GM23338 (cell line): ENCODE results near the gene MTMR3. TPM values are rescaled to one million over a fixed set of nuclear protein-coding genes. Genes with fewer than 3 reads are reported as not detected.

Source experiments
- ATAC-seq: fragments of 200-7000 bp; cut with Tn5 transposase; 3 replicates; pipeline ENCODE4 v1.9.1; 2020
- DNase-seq: peaks from one replicate; pipeline ENCODE4 v3.0.0-alpha.2; 2015; ENCODE audit warnings: low spot score
- H2AFZ ChIP-seq: fragments of 200-600 bp; sonication (generic); 2 replicates; pipeline ENCODE4 v1.8.0; 2016; ENCODE audit warnings: antibody characterized with exemption, mild to moderate bottlenecking, moderate library complexity
- H3F3A ChIP-seq: fragments of 200-600 bp; sonication (generic); replicated peaks from 2 replicates; pipeline ENCODE4 v1.8.0; 2017; ENCODE audit warnings: antibody characterized with exemption, mixed run types, low read depth
- H3K27ac ChIP-seq: fragments of 200-600 bp; sonication (generic); 2 replicates; pipeline ENCODE4 v1.6.1; 2016; ENCODE audit warnings: low read depth
- H3K27me3 ChIP-seq: fragments of 200-600 bp; sonication (generic); 2 replicates; pipeline ENCODE4 v1.8.0; 2016; ENCODE audit warnings: mild to moderate bottlenecking, mixed run types, moderate library complexity; ENCODE audit not compliant: insufficient read depth
- H3K36me3 ChIP-seq: fragments of 200-600 bp; sonication (generic); 2 replicates; pipeline ENCODE4 v1.8.0; 2016; ENCODE audit warnings: mild to moderate bottlenecking; ENCODE audit not compliant: insufficient read depth
- H3K4me1 ChIP-seq: fragments of 200-600 bp; sonication (generic); 2 replicates; pipeline ENCODE4 v1.8.0; 2016; ENCODE audit warnings: mild to moderate bottlenecking, moderate library complexity; ENCODE audit not compliant: insufficient read depth
- H3K4me2 ChIP-seq: fragments of 200-600 bp; sonication (generic); 2 replicates; pipeline ENCODE4 v1.7.1; 2017; ENCODE audit warnings: mixed run types
- H3K4me3 ChIP-seq: fragments of 200-600 bp; sonication (generic); 2 replicates; pipeline ENCODE4 v1.6.1; 2016; ENCODE audit warnings: mixed run types
- H3K79me2 ChIP-seq: fragments of 200-600 bp; sonication (generic); replicated peaks from 2 replicates; pipeline ENCODE4 v1.8.0; 2017; ENCODE audit warnings: mild to moderate bottlenecking; ENCODE audit not compliant: insufficient read depth
- H3K9me2 ChIP-seq: fragments of 200-600 bp; sonication (generic); 2 replicates; pipeline ENCODE4 v1.8.0; 2017; ENCODE audit not compliant: insufficient read depth
- H4K20me1 ChIP-seq: fragments of 200-600 bp; sonication (generic); replicated peaks from 2 replicates; pipeline ENCODE4 v1.8.0; 2017; ENCODE audit warnings: mild to moderate bottlenecking; ENCODE audit not compliant: insufficient read depth
- H3K27ac Mint-ChIP-seq: 2 replicates; pipeline ENCODE4 v1.8.0; 2020; ENCODE audit warnings: inconsistent platforms, mild to moderate bottlenecking, moderate library complexity, mixed read lengths
- H3K27me3 Mint-ChIP-seq: 3 replicates; pipeline ENCODE4 v1.8.0; 2022; ENCODE audit warnings: low read depth, mild to moderate bottlenecking, moderate library complexity, mixed read lengths, inconsistent platforms; ENCODE audit not compliant: insufficient read depth, poor library complexity
- H3K36me3 Mint-ChIP-seq: 3 replicates; pipeline ENCODE4 v1.8.0; 2021; ENCODE audit warnings: low read depth, mild to moderate bottlenecking, inconsistent platforms, moderate library complexity, mixed read lengths
- H3K4me1 Mint-ChIP-seq: 3 replicates; pipeline ENCODE4 v1.8.0; 2020; ENCODE audit warnings: mild to moderate bottlenecking, inconsistent platforms, mixed read lengths
- H3K4me3 Mint-ChIP-seq: 3 replicates; pipeline ENCODE4 v1.8.0; 2021; ENCODE audit warnings: moderate library complexity, mild to moderate bottlenecking, inconsistent platforms, mixed read lengths
- H3K9me3 Mint-ChIP-seq: 3 replicates; pipeline ENCODE4 v1.8.0; 2020; ENCODE audit warnings: moderate library complexity, mild to moderate bottlenecking, inconsistent platforms, mixed read lengths
- CREB1 ChIP-seq: fragments of 250-450 bp; sonication (Bioruptor Pico); IDR thresholded peaks from 2 replicates; pipeline ENCODE4 v1.5.0; 2020; ENCODE audit warnings: low read depth, mild to moderate bottlenecking, moderate library complexity
- EZH2phosphoT487 ChIP-seq: fragments of 200-600 bp; sonication (generic); IDR thresholded peaks from one replicate; pipeline ENCODE4 v1.8.1; 2018; ENCODE audit warnings: antibody characterized with exemption; ENCODE audit not compliant: unreplicated experiment
- NANOG ChIP-seq: IDR thresholded peaks from 2 replicates; pipeline ENCODE4 v1.6.1; 2016; ENCODE audit warnings: antibody characterized with exemption, borderline replicate concordance
- POLR2AphosphoS5 ChIP-seq: IDR thresholded peaks from 2 replicates; pipeline ENCODE4 v1.6.1; 2016; ENCODE audit warnings: antibody characterized with exemption, low read depth
- REST ChIP-seq: IDR thresholded peaks from one replicate; pipeline ENCODE4 v1.6.1; 2018; ENCODE audit warnings: antibody characterized with exemption; ENCODE audit not compliant: unreplicated experiment
- STAT1 ChIP-seq: IDR thresholded peaks from one replicate; pipeline ENCODE4 v1.6.1; 2016; ENCODE audit warnings: antibody characterized with exemption; ENCODE audit not compliant: unreplicated experiment
- ZNF114 ChIP-seq: fragments of 250-450 bp; sonication (Bioruptor Pico); IDR thresholded peaks from 2 replicates; pipeline ENCODE4 v1.5.0; 2020; ENCODE audit warnings: mild to moderate bottlenecking, moderate library complexity
- ZNF331 ChIP-seq: fragments of 250-450 bp; sonication (Bioruptor Pico); IDR thresholded peaks from 2 replicates; pipeline ENCODE4 v1.5.0; 2020; ENCODE audit warnings: low read depth, mild to moderate bottlenecking, moderate library complexity
- polyA plus RNA-seq: library from polyadenylated mRNA; unstranded; fragments of >200 nt; fragmentation: Nextera tagmentation; extraction: Ambion mirVana; gene quantifications from 2 replicates; pipeline ENCODE4 v1.2.1, GENCODE V29; 2016
- total RNA-seq: library from RNA; depleted of rRNA; stranded (reverse); fragments of >200 nt; shearing (Covaris generic); gene quantifications from 2 replicates; pipeline ENCODE4 v1.2.3, GENCODE V29; 2014
- TF ChIP-seq, protein P1 (sequence below), 2 experiments: fragments of 200-600 bp in 1 of 2; sonication (generic) in 1 of 2; conservative IDR thresholded peaks; 2 replicates each; pipeline versions ENCODE4 v1.5.1 to v1.6.1; 2016 to 2017; ENCODE audit warnings: antibody characterized with exemption in 2 of 2, low read depth in 2 of 2, mild to moderate bottlenecking in 2 of 2, moderate library complexity in 1 of 2
- TF ChIP-seq, protein P2 (sequence below): IDR thresholded peaks from 2 replicates; pipeline ENCODE4 v1.6.1; 2016; ENCODE audit warnings: antibody characterized with exemption

The MTMR3 gene
- total and polyA plus RNA-seq, 2 experiments from 2014 or later: 5.2 to 27.4 TPM

- TF ChIP-seq REST (no peak), ZNF331 (CRISPR knock-in tag) (no peak)
Measured at GRCh38 chr22:30031328-30031727, 148.4 kb downstream of the MTMR3 start (continued).

- Mint-ChIP-seq H3K9me3 (no peaks in the 10 kb centered on the region), H3K27ac (no peak overlapping the region), H3K27me3 (peaks cover 8% of the 10 kb centered on the region), H3K36me3 (no peaks in the 10 kb centered on the region), H3K4me3 (no peak overlapping the region), H3K4me1 (peaks cover 3% of the 10 kb centered on the region; the same call in 1 of the 3 replicates)
- no peaks in the 10 kb centered on the region for H3F3A ChIP-seq
- no peaks in the 10 kb centered on the region for H3K27me3 ChIP-seq
- H3K27ac ChIP-seq: no peak overlapping the region
- H3K79me2 ChIP-seq: no peaks in the 10 kb centered on the region
- H3K4me3 ChIP-seq: no peak overlapping the region
- no peaks in the 10 kb centered on the region for H3K36me3 ChIP-seq
- no peaks in the 10 kb centered on the region for H3K9me2 ChIP-seq
- no peaks in the 10 kb centered on the region; the same call in 1 of the 2 replicates for H3K4me1 ChIP-seq
- H2AFZ ChIP-seq: no peak overlapping the region
- no peak for DNase-seq
- no peak for ATAC-seq
- no peaks in the 10 kb centered on the region for H4K20me1 ChIP-seq
- H3K4me2 ChIP-seq: no peak overlapping the region
- no peak for TF ChIP-seq REST
- no peak for TF ChIP-seq STAT1
- TF ChIP-seq POLR2AphosphoS5: no peak
- TF ChIP-seq NANOG: no peak
- TF ChIP-seq CREB1: no peak
- TF ChIP-seq EZH2phosphoT487: no peak
- no peak for TF ChIP-seq ZNF114
- TF ChIP-seq, protein P1, sequence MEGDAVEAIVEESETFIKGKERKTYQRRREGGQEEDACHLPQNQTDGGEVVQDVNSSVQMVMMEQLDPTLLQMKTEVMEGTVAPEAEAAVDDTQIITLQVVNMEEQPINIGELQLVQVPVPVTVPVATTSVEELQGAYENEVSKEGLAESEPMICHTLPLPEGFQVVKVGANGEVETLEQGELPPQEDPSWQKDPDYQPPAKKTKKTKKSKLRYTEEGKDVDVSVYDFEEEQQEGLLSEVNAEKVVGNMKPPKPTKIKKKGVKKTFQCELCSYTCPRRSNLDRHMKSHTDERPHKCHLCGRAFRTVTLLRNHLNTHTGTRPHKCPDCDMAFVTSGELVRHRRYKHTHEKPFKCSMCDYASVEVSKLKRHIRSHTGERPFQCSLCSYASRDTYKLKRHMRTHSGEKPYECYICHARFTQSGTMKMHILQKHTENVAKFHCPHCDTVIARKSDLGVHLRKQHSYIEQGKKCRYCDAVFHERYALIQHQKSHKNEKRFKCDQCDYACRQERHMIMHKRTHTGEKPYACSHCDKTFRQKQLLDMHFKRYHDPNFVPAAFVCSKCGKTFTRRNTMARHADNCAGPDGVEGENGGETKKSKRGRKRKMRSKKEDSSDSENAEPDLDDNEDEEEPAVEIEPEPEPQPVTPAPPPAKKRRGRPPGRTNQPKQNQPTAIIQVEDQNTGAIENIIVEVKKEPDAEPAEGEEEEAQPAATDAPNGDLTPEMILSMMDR (conservative IDR thresholded peaks at IDR 0.05; ENCODE audit: low read depth in 2 of 2): no peak
- TF ChIP-seq, protein P2, sequence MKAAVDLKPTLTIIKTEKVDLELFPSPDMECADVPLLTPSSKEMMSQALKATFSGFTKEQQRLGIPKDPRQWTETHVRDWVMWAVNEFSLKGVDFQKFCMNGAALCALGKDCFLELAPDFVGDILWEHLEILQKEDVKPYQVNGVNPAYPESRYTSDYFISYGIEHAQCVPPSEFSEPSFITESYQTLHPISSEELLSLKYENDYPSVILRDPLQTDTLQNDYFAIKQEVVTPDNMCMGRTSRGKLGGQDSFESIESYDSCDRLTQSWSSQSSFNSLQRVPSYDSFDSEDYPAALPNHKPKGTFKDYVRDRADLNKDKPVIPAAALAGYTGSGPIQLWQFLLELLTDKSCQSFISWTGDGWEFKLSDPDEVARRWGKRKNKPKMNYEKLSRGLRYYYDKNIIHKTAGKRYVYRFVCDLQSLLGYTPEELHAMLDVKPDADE: no peak
Measured at GRCh38 chr22:30031764-30032455, 148.9 kb downstream of the MTMR3 start.
